ENCODE data around the gene KRTAP3-1. TPM values are rescaled to one million over a fixed set of nuclear protein-coding genes. Genes with fewer than 3 reads are reported as not detected.
"Not testable (repeated sequence)": the region's sequence is repeated elsewhere in the genome, so short reads cannot be mapped to it uniquely, and the experiment has no call there.

Gene KRTAP3-1
- total RNA-seq, 1 donor from 2014 or later: not detected

DNA sequence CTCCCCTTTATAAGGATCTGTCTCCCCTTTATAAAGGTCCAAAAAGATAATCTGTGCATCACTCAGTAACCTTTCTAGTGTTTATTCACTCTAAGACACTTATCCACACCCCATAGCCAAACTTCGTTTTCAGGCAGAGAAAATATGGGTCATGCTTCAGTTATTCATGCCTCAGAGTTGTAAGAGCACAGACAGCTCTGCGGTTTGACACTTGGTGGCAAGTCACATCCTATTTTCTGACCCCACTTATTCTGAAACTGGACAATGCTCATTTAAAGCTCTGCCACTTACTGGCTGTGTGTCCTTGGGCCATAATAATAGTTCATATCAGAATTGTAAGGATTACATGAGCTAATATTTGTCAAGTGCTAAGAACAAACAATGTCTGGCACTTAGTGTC, 40.2 kb upstream of the KRTAP3-1 start:
- Mint-ChIP-seq H3K4me1 (ENCODE audit: low read depth, unreplicated experiment) (no peaks in the 10 kb centered on the region), H3K27ac (ENCODE audit: unreplicated experiment) (no peak overlapping the region), H3K4me3 (ENCODE audit: unreplicated experiment) (no peak overlapping the region), H3K36me3 (ENCODE audit: unreplicated experiment) (no peaks in the 10 kb centered on the region), H3K27me3 (ENCODE audit: unreplicated experiment) (peaks cover 4% of the 10 kb centered on the region), H3K9me3 (ENCODE audit: unreplicated experiment) (peaks cover 2% of the 10 kb centered on the region)
- TF ChIP-seq, protein P1, sequence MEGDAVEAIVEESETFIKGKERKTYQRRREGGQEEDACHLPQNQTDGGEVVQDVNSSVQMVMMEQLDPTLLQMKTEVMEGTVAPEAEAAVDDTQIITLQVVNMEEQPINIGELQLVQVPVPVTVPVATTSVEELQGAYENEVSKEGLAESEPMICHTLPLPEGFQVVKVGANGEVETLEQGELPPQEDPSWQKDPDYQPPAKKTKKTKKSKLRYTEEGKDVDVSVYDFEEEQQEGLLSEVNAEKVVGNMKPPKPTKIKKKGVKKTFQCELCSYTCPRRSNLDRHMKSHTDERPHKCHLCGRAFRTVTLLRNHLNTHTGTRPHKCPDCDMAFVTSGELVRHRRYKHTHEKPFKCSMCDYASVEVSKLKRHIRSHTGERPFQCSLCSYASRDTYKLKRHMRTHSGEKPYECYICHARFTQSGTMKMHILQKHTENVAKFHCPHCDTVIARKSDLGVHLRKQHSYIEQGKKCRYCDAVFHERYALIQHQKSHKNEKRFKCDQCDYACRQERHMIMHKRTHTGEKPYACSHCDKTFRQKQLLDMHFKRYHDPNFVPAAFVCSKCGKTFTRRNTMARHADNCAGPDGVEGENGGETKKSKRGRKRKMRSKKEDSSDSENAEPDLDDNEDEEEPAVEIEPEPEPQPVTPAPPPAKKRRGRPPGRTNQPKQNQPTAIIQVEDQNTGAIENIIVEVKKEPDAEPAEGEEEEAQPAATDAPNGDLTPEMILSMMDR (IDR thresholded peaks at IDR 0.05; ENCODE audit: partially characterized antibody, unreplicated experiment): no peak
- DNase-seq: no peak

DNA sequence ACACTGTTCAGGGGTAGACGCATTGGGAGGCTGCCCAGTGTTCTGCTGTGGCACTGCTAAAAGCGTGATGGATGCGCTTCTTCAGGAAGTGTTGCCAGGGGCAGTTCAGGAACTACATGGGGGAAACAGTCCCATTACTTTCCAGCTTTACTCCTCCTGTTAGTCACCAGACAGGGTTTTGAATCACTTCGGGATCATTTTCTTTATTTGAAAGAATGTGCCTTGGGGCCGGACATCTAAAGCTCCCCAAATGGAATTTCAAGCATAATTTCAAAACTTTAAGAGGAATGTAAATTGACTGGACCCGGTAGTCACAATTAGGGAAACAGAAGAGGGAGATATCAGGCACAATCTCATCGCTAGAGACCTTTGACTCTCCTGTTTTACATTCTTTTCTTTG, 39.5 kb upstream of the KRTAP3-1 start:
- no peak overlapping the region for H3K27ac Mint-ChIP-seq (ENCODE audit: unreplicated experiment)
- DNase-seq: no peak

DNA sequence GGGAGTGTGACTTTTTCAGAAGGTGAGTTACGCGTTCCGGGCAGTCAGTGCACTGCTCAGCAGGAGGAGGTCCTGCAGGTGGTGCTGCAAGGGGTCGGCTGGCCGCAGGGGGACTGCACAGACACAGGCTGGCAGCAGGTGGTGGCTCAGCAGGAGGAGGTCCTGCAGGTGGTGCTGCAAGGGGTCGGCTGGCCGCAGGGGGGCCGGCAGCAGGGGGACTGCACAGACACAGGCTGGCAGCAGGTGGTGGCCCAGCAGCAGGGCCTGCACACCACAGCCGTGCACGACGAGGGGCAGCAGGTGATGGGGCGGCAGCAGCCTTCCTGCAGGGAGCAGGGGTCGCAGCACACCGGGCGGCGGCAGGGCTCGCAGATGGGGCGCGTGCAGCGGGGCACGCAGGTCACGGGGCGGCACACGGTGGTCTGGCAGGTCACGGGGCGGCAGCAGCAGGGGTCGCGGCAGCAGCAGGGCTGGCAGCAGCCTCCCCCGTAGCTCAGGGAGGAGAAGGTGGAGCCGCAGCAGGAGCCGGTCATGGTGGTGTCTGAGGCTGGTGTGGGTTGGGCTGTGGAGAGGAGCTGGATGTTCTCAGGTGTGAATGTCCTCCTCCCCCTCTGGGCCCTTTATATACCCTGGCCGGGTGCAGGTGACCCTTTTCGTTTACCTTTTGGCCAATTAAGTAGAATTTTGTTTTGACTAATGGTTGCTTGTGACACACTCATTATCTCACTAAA, 38.0 kb upstream of the KRTAP3-1 start, which contains the start of gene KRTAP2-1:
TSS of gene KRTAP2-1 (minus strand) at position 582 of the 731 bp plus-strand sequence. CDS start at position 533, 49 bp downstream.
- not testable (repeated sequence) for DNase-seq; H3K4me1 Mint-ChIP-seq (ENCODE audit: low read depth, unreplicated experiment); H3K36me3 Mint-ChIP-seq (ENCODE audit: unreplicated experiment); H3K27ac Mint-ChIP-seq (ENCODE audit: unreplicated experiment); H3K27me3 Mint-ChIP-seq (ENCODE audit: unreplicated experiment); H3K9me3 Mint-ChIP-seq (ENCODE audit: unreplicated experiment); H3K4me3 Mint-ChIP-seq (ENCODE audit: unreplicated experiment)

More for the DNA sequence above, 39.5 kb upstream of the KRTAP3-1 start:
- H3K9me3 Mint-ChIP-seq (ENCODE audit: unreplicated experiment): peaks cover 3% of the 10 kb centered on the region
- TF ChIP-seq, protein P1 (IDR thresholded peaks at IDR 0.05; ENCODE audit: partially characterized antibody, unreplicated experiment): no peak
- H3K27me3 Mint-ChIP-seq (ENCODE audit: unreplicated experiment): peaks cover 4% of the 10 kb centered on the region
- H3K4me3 Mint-ChIP-seq (ENCODE audit: unreplicated experiment): no peak overlapping the region
- H3K4me1 Mint-ChIP-seq (ENCODE audit: low read depth, unreplicated experiment): no peaks in the 10 kb centered on the region
- no peaks in the 10 kb centered on the region for H3K36me3 Mint-ChIP-seq (ENCODE audit: unreplicated experiment)

DNA sequence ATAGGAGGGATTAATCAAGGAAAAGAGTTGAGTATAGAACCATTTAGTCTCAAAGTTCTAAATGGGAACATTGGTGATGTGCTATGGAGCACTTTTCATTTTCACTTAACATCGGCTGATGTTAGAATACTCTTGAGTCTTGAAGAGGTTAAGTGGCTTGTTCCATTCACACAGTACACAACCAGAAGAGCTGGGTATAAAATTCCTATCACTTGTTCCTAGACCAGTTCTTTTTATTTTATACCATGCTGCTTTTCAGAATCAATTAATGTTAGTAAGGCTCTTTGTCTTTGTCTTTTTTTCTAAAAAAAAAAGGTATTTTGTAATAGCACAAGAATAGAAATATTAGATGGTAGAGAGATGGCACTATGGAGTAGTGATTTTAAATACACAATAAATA, 34.0 kb upstream of the KRTAP3-1 start:
- TF ChIP-seq, protein P1 (IDR thresholded peaks at IDR 0.05; ENCODE audit: partially characterized antibody, unreplicated experiment): no peak
- Mint-ChIP-seq H3K4me1 (ENCODE audit: low read depth, unreplicated experiment) (peaks cover 3% of the 10 kb centered on the region), H3K36me3 (ENCODE audit: unreplicated experiment) (no peaks in the 10 kb centered on the region), H3K4me3 (ENCODE audit: unreplicated experiment) (no peak overlapping the region), H3K9me3 (ENCODE audit: unreplicated experiment) (peaks cover 7% of the 10 kb centered on the region), H3K27me3 (ENCODE audit: unreplicated experiment) (peaks cover 2% of the 10 kb centered on the region), H3K27ac (ENCODE audit: unreplicated experiment) (no peak overlapping the region)
- no peak for DNase-seq

DNA sequence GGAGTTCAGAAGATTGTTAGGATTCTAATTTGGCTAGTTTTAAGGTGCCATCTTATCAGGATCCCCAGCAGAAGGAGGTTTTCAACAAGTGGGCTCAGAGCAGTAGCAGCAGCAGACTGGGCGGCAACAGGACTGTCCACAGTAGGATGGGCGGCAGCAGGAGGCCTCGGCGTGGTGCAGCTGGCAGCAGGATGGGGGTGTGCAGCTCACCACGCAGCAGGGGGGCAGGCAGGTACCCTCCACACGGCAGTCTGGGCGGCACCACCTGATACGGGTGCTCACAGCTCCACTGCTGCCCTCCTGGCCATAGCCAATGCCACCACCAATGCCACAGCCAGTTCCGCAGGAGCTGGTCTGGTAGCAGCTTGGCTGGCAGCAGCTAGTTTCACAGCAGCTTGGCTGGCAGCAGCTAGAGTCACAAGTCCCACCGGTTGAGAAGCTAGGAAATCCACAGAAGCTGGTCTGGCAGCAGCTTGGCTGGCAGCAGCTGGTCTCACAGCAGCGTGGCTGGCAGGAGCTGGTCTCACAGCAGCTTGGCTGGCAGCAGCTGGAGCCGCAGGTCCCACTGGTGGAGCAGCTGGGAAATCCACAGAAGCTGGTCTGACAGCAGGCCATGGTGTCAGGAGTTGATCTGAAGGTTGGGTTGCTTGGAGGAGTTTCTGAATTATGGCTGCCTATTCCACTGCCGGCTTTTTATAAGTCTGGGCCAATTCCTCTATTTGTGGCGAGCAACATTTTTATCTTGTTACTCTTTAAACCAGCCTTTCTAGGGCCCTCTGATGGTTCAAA, 32.0 kb upstream of the KRTAP3-1 start, which contains the start of gene KRTAP1-1:
TSS of gene KRTAP1-1 (minus strand) at position 668 of the 789 bp plus-strand sequence. CDS start at position 615, 53 bp downstream.
- DNase-seq: peak; percentile 44
- not testable (repeated sequence) for H3K9me3 Mint-ChIP-seq (ENCODE audit: unreplicated experiment); H3K4me1 Mint-ChIP-seq (ENCODE audit: low read depth, unreplicated experiment); H3K36me3 Mint-ChIP-seq (ENCODE audit: unreplicated experiment); H3K27me3 Mint-ChIP-seq (ENCODE audit: unreplicated experiment); H3K4me3 Mint-ChIP-seq (ENCODE audit: unreplicated experiment); H3K27ac Mint-ChIP-seq (ENCODE audit: unreplicated experiment)
